ENCODE results near the gene BMP7. TPM values are rescaled to one million over a fixed set of nuclear protein-coding genes. Genes with fewer than 3 reads are reported as not detected.

Gene BMP7
- total and polyA plus RNA-seq, 2 of the 8 experiments (the other 6 are each of a cell fraction or from before 2014, with no cell fraction given): 9.2 to 14.7 TPM

GRCh38 chr20:57203204-57203603 lies 63.2 kb downstream of the BMP7 start (continued):
- TF ChIP-seq, protein P1, sequence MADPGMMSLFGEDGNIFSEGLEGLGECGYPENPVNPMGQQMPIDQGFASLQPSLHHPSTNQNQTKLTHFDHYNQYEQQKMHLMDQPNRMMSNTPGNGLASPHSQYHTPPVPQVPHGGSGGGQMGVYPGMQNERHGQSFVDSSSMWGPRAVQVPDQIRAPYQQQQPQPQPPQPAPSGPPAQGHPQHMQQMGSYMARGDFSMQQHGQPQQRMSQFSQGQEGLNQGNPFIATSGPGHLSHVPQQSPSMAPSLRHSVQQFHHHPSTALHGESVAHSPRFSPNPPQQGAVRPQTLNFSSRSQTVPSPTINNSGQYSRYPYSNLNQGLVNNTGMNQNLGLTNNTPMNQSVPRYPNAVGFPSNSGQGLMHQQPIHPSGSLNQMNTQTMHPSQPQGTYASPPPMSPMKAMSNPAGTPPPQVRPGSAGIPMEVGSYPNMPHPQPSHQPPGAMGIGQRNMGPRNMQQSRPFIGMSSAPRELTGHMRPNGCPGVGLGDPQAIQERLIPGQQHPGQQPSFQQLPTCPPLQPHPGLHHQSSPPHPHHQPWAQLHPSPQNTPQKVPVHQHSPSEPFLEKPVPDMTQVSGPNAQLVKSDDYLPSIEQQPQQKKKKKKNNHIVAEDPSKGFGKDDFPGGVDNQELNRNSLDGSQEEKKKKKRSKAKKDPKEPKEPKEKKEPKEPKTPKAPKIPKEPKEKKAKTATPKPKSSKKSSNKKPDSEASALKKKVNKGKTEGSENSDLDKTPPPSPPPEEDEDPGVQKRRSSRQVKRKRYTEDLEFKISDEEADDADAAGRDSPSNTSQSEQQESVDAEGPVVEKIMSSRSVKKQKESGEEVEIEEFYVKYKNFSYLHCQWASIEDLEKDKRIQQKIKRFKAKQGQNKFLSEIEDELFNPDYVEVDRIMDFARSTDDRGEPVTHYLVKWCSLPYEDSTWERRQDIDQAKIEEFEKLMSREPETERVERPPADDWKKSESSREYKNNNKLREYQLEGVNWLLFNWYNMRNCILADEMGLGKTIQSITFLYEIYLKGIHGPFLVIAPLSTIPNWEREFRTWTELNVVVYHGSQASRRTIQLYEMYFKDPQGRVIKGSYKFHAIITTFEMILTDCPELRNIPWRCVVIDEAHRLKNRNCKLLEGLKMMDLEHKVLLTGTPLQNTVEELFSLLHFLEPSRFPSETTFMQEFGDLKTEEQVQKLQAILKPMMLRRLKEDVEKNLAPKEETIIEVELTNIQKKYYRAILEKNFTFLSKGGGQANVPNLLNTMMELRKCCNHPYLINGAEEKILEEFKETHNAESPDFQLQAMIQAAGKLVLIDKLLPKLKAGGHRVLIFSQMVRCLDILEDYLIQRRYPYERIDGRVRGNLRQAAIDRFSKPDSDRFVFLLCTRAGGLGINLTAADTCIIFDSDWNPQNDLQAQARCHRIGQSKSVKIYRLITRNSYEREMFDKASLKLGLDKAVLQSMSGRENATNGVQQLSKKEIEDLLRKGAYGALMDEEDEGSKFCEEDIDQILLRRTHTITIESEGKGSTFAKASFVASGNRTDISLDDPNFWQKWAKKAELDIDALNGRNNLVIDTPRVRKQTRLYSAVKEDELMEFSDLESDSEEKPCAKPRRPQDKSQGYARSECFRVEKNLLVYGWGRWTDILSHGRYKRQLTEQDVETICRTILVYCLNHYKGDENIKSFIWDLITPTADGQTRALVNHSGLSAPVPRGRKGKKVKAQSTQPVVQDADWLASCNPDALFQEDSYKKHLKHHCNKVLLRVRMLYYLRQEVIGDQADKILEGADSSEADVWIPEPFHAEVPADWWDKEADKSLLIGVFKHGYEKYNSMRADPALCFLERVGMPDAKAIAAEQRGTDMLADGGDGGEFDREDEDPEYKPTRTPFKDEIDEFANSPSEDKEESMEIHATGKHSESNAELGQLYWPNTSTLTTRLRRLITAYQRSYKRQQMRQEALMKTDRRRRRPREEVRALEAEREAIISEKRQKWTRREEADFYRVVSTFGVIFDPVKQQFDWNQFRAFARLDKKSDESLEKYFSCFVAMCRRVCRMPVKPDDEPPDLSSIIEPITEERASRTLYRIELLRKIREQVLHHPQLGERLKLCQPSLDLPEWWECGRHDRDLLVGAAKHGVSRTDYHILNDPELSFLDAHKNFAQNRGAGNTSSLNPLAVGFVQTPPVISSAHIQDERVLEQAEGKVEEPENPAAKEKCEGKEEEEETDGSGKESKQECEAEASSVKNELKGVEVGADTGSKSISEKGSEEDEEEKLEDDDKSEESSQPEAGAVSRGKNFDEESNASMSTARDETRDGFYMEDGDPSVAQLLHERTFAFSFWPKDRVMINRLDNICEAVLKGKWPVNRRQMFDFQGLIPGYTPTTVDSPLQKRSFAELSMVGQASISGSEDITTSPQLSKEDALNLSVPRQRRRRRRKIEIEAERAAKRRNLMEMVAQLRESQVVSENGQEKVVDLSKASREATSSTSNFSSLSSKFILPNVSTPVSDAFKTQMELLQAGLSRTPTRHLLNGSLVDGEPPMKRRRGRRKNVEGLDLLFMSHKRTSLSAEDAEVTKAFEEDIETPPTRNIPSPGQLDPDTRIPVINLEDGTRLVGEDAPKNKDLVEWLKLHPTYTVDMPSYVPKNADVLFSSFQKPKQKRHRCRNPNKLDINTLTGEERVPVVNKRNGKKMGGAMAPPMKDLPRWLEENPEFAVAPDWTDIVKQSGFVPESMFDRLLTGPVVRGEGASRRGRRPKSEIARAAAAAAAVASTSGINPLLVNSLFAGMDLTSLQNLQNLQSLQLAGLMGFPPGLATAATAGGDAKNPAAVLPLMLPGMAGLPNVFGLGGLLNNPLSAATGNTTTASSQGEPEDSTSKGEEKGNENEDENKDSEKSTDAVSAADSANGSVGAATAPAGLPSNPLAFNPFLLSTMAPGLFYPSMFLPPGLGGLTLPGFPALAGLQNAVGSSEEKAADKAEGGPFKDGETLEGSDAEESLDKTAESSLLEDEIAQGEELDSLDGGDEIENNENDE (IDR thresholded peaks at IDR 0.05; ENCODE audit: insufficient replicate concordance, low read length): no peak
- TF ChIP-seq, protein P2, sequence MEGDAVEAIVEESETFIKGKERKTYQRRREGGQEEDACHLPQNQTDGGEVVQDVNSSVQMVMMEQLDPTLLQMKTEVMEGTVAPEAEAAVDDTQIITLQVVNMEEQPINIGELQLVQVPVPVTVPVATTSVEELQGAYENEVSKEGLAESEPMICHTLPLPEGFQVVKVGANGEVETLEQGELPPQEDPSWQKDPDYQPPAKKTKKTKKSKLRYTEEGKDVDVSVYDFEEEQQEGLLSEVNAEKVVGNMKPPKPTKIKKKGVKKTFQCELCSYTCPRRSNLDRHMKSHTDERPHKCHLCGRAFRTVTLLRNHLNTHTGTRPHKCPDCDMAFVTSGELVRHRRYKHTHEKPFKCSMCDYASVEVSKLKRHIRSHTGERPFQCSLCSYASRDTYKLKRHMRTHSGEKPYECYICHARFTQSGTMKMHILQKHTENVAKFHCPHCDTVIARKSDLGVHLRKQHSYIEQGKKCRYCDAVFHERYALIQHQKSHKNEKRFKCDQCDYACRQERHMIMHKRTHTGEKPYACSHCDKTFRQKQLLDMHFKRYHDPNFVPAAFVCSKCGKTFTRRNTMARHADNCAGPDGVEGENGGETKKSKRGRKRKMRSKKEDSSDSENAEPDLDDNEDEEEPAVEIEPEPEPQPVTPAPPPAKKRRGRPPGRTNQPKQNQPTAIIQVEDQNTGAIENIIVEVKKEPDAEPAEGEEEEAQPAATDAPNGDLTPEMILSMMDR (IDR thresholded peaks at IDR 0.05; ENCODE audit: control extremely low read depth in 1 of 3, insufficient read depth in 1 of 3, low read depth in 1 of 3, low read length in 3 of 3): no peak
- no peak for TF ChIP-seq TEAD4 (IDR thresholded peaks at IDR 0.05; ENCODE audit: low read depth, low read length)
- no peak for TF ChIP-seq TCF12 (IDR thresholded peaks at IDR 0.05; ENCODE audit: low read depth, low read length)
- no peak for TF ChIP-seq POLR2AphosphoS5 (IDR thresholded peaks at IDR 0.05; ENCODE audit: low read depth, low read length)

Measured in H1 (cell line).